ENCODE results near the gene ZNF83. TPM values are rescaled to one million over a fixed set of nuclear protein-coding genes. Genes with fewer than 3 reads are reported as not detected.

Gene ZNF83
- total and polyA plus RNA-seq, 2 of the 4 experiments (the other 2 are of a cell fraction): 32.9 to 36.9 TPM

DNA sequence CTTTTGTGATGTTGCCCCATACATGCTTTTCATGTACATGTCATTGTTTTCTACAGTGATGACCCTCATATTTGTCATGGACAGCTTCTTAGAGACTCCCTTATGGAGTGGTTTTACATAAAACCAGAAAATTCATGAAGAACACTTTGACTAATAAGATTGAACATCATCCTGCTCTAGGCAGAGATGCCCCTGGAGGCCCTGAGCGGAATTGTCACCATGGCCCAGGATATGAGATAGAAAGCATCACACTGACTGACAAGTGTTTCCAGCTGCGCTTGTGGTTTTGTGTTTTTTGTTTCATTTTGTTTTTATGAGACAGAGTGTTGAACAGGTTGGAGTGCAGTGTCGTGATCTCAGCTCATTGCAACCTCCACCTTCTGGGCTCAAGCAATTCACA is 45.9 kb downstream of the ZNF83 start:
- POLR2A ChIA-PET (ENCODE audit: unreplicated experiment): no interaction called here
- Histone ChIP-seq H2BK20ac (ENCODE audit: low read depth, low read length) (no peak overlapping the region), H2BK5ac (ENCODE audit: low read depth, low read length, poor library complexity, severe bottlenecking) (no peak overlapping the region), H3K4me3 (ENCODE audit: insufficient read depth, low read depth, low read length) (no peak overlapping the region), H2BK15ac (ENCODE audit: low read depth, low read length) (no peak overlapping the region), H3K36me3 (ENCODE audit: control insufficient read depth, insufficient read depth, low read length) (peaks cover 15% of the 10 kb centered on the region), H3K4me1 (ENCODE audit: control insufficient read depth, insufficient read depth, low read length) (no peaks in the 10 kb centered on the region), H3K18ac (ENCODE audit: low read depth, low read length) (no peak overlapping the region), H3K9ac (ENCODE audit: low read depth, low read length) (no peak overlapping the region), H4K20me1 (ENCODE audit: insufficient read depth, low read length) (no peaks in the 10 kb centered on the region), H2BK120ac (ENCODE audit: low read depth, low read length) (no peak overlapping the region), H4K8ac (ENCODE audit: low read depth in 2 of 2, low read length in 2 of 2) (no peak overlapping the region), H2AFZ (replicated peaks; ENCODE audit: low read length, poor library complexity) (no peak overlapping the region), H3K79me1 (ENCODE audit: low read depth in 1 of 2, low read length in 2 of 2) (peaks cover 2 to 3% of the 10 kb centered on the region in 2 experiments; a peak in 1 of 4 replicates), H3K4ac (ENCODE audit: low read depth, low read length) (no peak overlapping the region), H2AK9ac (replicated peaks; ENCODE audit: low read depth, low read length, poor library complexity) (no peak overlapping the region), H2AK5ac (ENCODE audit: low read depth, low read length) (no peak overlapping the region), H3K4me2 (ENCODE audit: low read depth, low read length) (no peak overlapping the region), H3K27me3 (ENCODE audit: control insufficient read depth, insufficient read depth, low read length) (no peaks in the 10 kb centered on the region), H4K5ac (ENCODE audit: low read depth, low read length) (no peak overlapping the region), H3K56ac (ENCODE audit: extremely low read depth, insufficient read depth, low read length) (no peak overlapping the region), H3K9me3 (ENCODE audit: control insufficient read depth, insufficient read depth, low read length) (no peaks in the 10 kb centered on the region), H3K9me1 (ENCODE audit: insufficient read depth, low read length) (no peaks in the 10 kb centered on the region), H3K14ac (replicated peaks; ENCODE audit: low read depth, low read length) (no peak overlapping the region), H3K23ac (ENCODE audit: low read depth, low read length) (no peak overlapping the region), H3K27ac (ENCODE audit: insufficient read depth, low read length) (no peak overlapping the region), H4K91ac (ENCODE audit: insufficient read depth, low read depth, low read length) (no peak overlapping the region)
- intact Hi-C loops (cut with micrococcal nuclease): no loop called here
- WGBS, 2 experiments (ENCODE audit: extremely low coverage in 2 of 2, insufficient read length in 1 of 2): no CpG with 5 or more reads among the region's 3 CpGs
- dilution Hi-C loops (cut with HindIII; ENCODE audit: low sequenced_read_pairs, unreplicated experiment): no loop called here
- ATAC-seq (ENCODE audit: low read depth) (no peak), DNase-seq (no peak)
- no TSS peak for BruUV-seq (replicated peaks)
- in situ Hi-C loops (cut with MboI; ENCODE audit: low sequenced_read_pairs): no loop called here
- no peak for TF ChIP-seq FOS (IDR thresholded peaks at IDR 0.05; ENCODE audit: low read depth, low read length)
- no peak for TF ChIP-seq RAD21 (IDR thresholded peaks at IDR 0.05; ENCODE audit: low read length)
- TF ChIP-seq, protein P1, sequence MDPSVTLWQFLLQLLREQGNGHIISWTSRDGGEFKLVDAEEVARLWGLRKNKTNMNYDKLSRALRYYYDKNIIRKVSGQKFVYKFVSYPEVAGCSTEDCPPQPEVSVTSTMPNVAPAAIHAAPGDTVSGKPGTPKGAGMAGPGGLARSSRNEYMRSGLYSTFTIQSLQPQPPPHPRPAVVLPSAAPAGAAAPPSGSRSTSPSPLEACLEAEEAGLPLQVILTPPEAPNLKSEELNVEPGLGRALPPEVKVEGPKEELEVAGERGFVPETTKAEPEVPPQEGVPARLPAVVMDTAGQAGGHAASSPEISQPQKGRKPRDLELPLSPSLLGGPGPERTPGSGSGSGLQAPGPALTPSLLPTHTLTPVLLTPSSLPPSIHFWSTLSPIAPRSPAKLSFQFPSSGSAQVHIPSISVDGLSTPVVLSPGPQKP (IDR thresholded peaks at IDR 0.05; ENCODE audit: borderline replicate concordance, low read depth, low read length): no peak
- TF ChIP-seq RCOR1 (IDR thresholded peaks at IDR 0.05; ENCODE audit: insufficient replicate concordance, low read length): no peak
- no peak for TF ChIP-seq CHD1 (IDR thresholded peaks at IDR 0.05; ENCODE audit: low read depth, low read length)
- TF ChIP-seq, protein P2, sequence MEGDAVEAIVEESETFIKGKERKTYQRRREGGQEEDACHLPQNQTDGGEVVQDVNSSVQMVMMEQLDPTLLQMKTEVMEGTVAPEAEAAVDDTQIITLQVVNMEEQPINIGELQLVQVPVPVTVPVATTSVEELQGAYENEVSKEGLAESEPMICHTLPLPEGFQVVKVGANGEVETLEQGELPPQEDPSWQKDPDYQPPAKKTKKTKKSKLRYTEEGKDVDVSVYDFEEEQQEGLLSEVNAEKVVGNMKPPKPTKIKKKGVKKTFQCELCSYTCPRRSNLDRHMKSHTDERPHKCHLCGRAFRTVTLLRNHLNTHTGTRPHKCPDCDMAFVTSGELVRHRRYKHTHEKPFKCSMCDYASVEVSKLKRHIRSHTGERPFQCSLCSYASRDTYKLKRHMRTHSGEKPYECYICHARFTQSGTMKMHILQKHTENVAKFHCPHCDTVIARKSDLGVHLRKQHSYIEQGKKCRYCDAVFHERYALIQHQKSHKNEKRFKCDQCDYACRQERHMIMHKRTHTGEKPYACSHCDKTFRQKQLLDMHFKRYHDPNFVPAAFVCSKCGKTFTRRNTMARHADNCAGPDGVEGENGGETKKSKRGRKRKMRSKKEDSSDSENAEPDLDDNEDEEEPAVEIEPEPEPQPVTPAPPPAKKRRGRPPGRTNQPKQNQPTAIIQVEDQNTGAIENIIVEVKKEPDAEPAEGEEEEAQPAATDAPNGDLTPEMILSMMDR (conservative IDR thresholded peaks at IDR 0.05; ENCODE audit: low read depth, low read length): no peak
- no peak for TF ChIP-seq POLR2A (IDR thresholded peaks at IDR 0.05; ENCODE audit: low read depth, low read length)
- TF ChIP-seq, protein P3, sequence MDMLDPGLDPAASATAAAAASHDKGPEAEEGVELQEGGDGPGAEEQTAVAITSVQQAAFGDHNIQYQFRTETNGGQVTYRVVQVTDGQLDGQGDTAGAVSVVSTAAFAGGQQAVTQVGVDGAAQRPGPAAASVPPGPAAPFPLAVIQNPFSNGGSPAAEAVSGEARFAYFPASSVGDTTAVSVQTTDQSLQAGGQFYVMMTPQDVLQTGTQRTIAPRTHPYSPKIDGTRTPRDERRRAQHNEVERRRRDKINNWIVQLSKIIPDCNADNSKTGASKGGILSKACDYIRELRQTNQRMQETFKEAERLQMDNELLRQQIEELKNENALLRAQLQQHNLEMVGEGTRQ (IDR thresholded peaks at IDR 0.05; ENCODE audit: low read depth, low read length): no peak
- no peak for TF ChIP-seq CEBPB (IDR thresholded peaks at IDR 0.05; ENCODE audit: low read depth, low read length)
- no peak for TF ChIP-seq BHLHE40 (IDR thresholded peaks at IDR 0.05; ENCODE audit: low read depth, low read length)
- no peak for TF ChIP-seq RFX5 (IDR thresholded peaks at IDR 0.05; ENCODE audit: low read depth, low read length)
- TF ChIP-seq NFE2L2 (IDR thresholded peaks at IDR 0.05; ENCODE audit: low read depth, low read length): no peak
- CTCF ChIA-PET: no interaction called here
